Tibial nerve (tissue), 4 donors: ENCODE data around the gene PILRB. TPM values are rescaled to one million over a fixed set of nuclear protein-coding genes. Genes with fewer than 3 reads are reported as not detected.

ENCODE experiments used
- DNase-seq, 2 donors: peaks; one replicate each; pipeline ENCODE4 v3.0.0-alpha.2; 2019; ENCODE audit warnings: low spot score in 2 of 2
- H3K27ac ChIP-seq, 4 donors: fragments of 200-600 bp; sonication (generic) in 3 of 4; one replicate each; pipeline ENCODE4 v1.5.1; 2017 to 2019; ENCODE audit warnings: mild to moderate bottlenecking in 1 of 4
- H3K27me3 ChIP-seq, 2 donors: fragments of 200-600 bp; sonication (generic) in 1 of 2; one replicate each; pipeline versions ENCODE4 v1.5.1 to v1.6.0; 2017 to 2019
- H3K36me3 ChIP-seq, 3 donors: fragments of 200-600 bp; sonication (generic); one replicate each; pipeline ENCODE4 v1.5.1; 2018 to 2019
- H3K4me1 ChIP-seq, 4 donors: fragments of 200-600 bp; sonication (generic) in 3 of 4; one replicate each; pipeline ENCODE4 v1.5.1; 2017 to 2019
- H3K4me3 ChIP-seq, 4 donors: fragments of 200-600 bp; sonication (generic) in 3 of 4; one replicate each; pipeline ENCODE4 v1.5.1; 2017 to 2019; ENCODE audit warnings: mild to moderate bottlenecking in 1 of 4, moderate library complexity in 1 of 4
- H3K9me3 ChIP-seq, 4 donors: fragments of 200-600 bp; sonication (generic) in 3 of 4; one replicate each; pipeline ENCODE4 v1.5.1; 2017 to 2019
- EP300 ChIP-seq, 2 donors: sonication (generic); formaldehyde crosslinking; IDR thresholded peaks; one replicate each; pipeline ENCODE4 v1.6.1; 2017; ENCODE audit warnings: antibody characterized with exemption in 2 of 2, mild to moderate bottlenecking in 1 of 2
- POLR2A ChIP-seq, 2 donors: fragments of 450-650 bp; IDR thresholded peaks; one replicate each; pipeline ENCODE4 v1.6.1; 2017; ENCODE audit warnings: antibody characterized with exemption in 2 of 2, mild to moderate bottlenecking in 2 of 2, moderate library complexity in 2 of 2
- WGBS, 2 donors: methylation state at CpG; one replicate each; pipeline ENCODE4 v1.1.5; 2018; 5-methylcytosine and 5-hydroxymethylcytosine counted together
- total RNA-seq, 4 donors: library from RNA; depleted of rRNA; stranded (reverse); fragments of >200 nt; gene quantifications; one replicate each; pipeline ENCODE4 v1.1.0, GENCODE V29; 2016
- TF ChIP-seq, protein P1 (sequence below), 5 experiments: fragments of 200-600 bp in 3 of 5; fragments of 450-650 bp in 2 of 5; sonication (generic) in 3 of 5; IDR thresholded peaks; one replicate each; pipeline ENCODE4 v1.5.1; 2016 to 2019; ENCODE audit warnings: antibody characterized with exemption in 5 of 5, mild to moderate bottlenecking in 3 of 5, moderate library complexity in 2 of 5

PILRB gene
- total RNA-seq, 4 donors from 2014 or later: 107 to 152 (median 132) TPM

DNA sequence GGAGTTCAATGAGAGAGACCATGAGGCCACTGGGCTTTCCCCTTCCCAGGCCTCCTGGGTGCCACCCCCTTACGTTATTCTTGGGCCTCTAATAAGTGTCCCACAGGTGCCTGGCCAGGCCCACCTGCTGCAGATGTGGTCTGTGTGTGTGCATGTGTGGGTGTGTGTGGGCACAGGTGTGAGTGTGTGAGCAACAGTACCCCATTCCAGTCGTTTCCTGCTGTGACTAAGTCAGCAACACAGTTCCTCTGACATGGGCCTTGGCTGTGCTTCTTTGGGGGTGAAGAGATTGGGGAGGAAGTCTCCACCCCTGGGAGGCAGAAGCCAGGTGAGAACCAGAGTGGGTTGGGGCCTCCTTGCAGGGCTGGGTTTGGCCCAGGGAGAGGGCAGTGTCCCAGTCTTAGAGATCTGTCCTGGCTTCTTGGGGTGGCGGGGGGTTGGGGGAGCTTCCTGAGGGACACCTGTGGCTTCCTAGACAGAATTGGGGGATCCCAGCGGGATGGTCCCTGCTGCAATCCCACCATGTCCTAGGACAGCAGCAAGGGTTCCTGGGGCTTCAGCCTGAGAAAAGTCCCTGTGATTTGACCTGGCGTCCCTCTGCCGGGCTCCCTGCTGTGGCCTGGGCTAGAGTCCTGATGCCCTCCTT, 4.1 kb upstream of the PILRB start:
- 88 to 90% methylated on average over 5 of the region's 6 CpGs for WGBS, 2 donors
- Histone ChIP-seq H3K27me3 (no peaks in the 10 kb centered on the region), H3K27ac (peak overlapping the region in 1 of 4 donors; percentile 52), H3K4me3 (no peak overlapping the region), H3K4me1 (peaks cover 0 to 11% (median 0%) of the 10 kb centered on the region in 4 donors), H3K9me3 (no peaks in the 10 kb centered on the region), H3K36me3 (peaks cover 0 to 95% (median 37%) of the 10 kb centered on the region in 3 donors)
- TF ChIP-seq, protein P1, sequence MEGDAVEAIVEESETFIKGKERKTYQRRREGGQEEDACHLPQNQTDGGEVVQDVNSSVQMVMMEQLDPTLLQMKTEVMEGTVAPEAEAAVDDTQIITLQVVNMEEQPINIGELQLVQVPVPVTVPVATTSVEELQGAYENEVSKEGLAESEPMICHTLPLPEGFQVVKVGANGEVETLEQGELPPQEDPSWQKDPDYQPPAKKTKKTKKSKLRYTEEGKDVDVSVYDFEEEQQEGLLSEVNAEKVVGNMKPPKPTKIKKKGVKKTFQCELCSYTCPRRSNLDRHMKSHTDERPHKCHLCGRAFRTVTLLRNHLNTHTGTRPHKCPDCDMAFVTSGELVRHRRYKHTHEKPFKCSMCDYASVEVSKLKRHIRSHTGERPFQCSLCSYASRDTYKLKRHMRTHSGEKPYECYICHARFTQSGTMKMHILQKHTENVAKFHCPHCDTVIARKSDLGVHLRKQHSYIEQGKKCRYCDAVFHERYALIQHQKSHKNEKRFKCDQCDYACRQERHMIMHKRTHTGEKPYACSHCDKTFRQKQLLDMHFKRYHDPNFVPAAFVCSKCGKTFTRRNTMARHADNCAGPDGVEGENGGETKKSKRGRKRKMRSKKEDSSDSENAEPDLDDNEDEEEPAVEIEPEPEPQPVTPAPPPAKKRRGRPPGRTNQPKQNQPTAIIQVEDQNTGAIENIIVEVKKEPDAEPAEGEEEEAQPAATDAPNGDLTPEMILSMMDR (IDR thresholded peaks at IDR 0.05): no peak
- TF ChIP-seq POLR2A (IDR thresholded peaks at IDR 0.05) (no peak), EP300 (IDR thresholded peaks at IDR 0.05) (no peak)
- DNase-seq: no peak

DNA sequence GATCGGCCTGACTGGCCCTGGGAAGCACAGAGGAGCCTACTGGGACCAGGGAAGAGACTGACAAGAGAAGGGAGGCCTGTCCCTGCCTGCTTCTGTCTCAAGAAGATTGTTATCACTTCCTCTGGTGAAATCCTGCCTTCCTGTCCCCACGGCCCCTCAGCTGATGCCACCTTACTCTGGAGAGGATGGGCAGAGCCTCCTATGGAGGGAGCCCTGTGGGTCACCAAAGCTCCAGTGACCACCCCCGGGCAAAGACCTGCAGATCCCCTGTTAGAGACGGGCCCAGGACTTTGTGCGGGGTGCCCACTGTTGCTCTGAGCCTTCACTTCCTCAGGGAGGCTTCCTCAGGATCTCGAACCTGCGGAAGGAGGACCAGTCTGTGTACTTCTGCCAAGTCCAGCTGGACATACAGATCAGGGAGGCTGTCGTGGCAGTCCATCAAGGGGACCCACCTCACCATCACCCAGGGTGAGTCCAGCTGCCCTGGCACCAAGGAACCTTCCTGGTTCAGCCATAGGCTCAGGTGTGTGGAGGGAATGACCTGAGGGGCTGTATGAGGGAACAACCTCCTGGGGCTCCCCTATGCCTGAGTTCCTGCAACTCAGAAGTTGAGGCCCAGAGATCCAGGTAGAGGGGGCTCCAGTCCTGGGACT, 1.4 kb upstream of the PILRB start:
- H3K36me3 ChIP-seq: peaks cover 6 to 99% (median 51%) of the 10 kb centered on the region in 3 donors
- TF ChIP-seq EP300 (IDR thresholded peaks at IDR 0.05) (no peak), POLR2A (IDR thresholded peaks at IDR 0.05) (no peak)
- TF ChIP-seq, protein P1 (IDR thresholded peaks at IDR 0.05): no peak
- no peak for DNase-seq

DNA sequence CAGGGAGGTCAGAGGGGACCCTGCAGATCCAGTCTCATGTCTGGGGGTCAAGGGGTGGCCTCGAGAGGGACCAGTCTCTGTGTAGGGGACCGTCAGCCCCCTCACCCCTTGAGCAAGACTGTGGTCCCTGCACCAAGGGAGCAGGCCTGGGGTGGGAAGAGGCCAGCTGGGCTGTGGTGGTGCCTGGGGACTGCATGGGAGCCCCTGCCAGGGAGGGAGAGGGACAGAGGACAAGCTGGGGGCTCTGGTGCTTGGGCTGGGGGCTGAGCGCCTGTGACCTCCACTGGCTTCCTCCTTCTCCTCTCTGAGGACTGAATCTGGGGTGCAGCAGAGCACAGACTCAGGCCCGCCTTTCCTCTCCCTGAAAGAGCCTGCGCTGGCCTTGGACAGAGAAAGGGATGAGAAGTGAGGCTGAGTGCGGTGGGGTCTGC, 771 bp upstream of the PILRB start:
- Histone ChIP-seq H3K4me3 (no peak overlapping the region), H3K27ac (no peak overlapping the region), H3K27me3 (no peaks in the 10 kb centered on the region), H3K4me1 (no peaks in the 10 kb centered on the region), H3K9me3 (no peaks in the 10 kb centered on the region), H3K36me3 (peaks cover 6 to 100% (median 53%) of the 10 kb centered on the region in 3 donors)
- WGBS, 2 donors: 89 to 92% methylated on average over 6 of the region's 6 CpGs
- TF ChIP-seq, protein P1 (IDR thresholded peaks at IDR 0.05): no peak
- no peak for TF ChIP-seq POLR2A (IDR thresholded peaks at IDR 0.05)
- TF ChIP-seq EP300 (IDR thresholded peaks at IDR 0.05): no peak
- DNase-seq: no peak

More for the DNA sequence above, 1.4 kb upstream of the PILRB start:
- Histone ChIP-seq H3K4me3 (no peak overlapping the region), H3K27me3 (no peaks in the 10 kb centered on the region), H3K9me3 (no peaks in the 10 kb centered on the region), H3K4me1 (no peaks in the 10 kb centered on the region), H3K27ac (no peak overlapping the region)
- 90 to 96% methylated on average over 8 of the region's 8 CpGs for WGBS, 2 donors

DNA sequence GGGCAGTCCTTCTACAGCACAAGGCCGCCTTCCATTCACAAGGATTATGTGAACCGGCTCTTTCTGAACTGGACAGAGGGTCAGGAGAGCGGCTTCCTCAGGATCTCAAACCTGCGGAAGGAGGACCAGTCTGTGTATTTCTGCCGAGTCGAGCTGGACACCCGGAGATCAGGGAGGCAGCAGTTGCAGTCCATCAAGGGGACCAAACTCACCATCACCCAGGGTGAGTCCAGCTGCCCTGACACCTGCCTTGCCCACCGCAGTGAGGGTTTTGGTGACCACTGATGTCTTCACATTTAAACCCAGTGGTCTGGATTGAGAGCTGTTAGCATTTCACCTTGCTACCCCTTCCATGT, 918 bp downstream of the PILRB start:
- no peaks in the 10 kb centered on the region for H3K27me3 ChIP-seq
- TF ChIP-seq, protein P1 (IDR thresholded peaks at IDR 0.05): no peak
- TF ChIP-seq POLR2A (IDR thresholded peaks at IDR 0.05): no peak
- TF ChIP-seq EP300 (IDR thresholded peaks at IDR 0.05): no peak
- H3K9me3 ChIP-seq: no peaks in the 10 kb centered on the region
- H3K4me1 ChIP-seq: no peaks in the 10 kb centered on the region
- H3K27ac ChIP-seq: no peak overlapping the region
- WGBS, 2 donors: 90 to 91% methylated on average over 8 of the region's 8 CpGs
- no peak overlapping the region for H3K4me3 ChIP-seq
- H3K36me3 ChIP-seq: peaks cover 6 to 100% (median 44%) of the 10 kb centered on the region in 3 donors
- DNase-seq: no peak

DNA sequence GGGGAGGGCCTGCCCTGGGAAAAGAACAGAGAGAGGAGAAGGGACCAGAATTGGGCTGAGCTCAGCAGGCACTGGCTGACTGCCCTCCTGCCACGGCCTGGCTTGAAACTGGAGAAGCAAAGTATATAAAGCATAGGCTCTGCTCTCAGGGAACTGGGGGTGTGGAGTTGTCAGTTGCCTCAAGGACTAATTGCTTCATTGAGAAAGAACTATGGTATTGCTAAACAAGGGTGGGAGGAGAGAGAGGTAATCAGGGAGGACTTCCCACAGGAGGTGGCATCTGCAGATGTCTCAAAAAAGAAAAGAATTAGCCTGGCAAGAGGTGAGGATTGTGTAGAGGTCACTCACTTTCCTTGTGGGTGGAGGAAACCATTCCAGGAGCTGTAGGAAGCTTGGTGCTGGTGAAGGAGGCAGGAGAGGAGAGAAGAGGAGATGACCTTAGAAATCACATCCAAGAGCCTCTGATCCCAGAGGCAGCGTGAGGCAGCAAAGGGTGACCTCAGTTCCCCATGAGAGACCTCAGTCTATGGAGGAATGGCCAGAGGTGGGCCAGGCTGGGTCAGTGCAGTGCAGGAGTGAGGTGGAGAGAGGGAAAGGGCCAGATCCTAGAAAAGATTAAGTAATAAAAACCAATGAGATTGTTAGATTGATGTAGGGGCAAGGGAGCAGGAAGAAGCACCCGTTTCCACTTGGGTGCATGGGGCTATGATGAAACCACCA, 2.4 kb downstream of the PILRB start:
- Histone ChIP-seq H3K36me3 (peaks cover 6 to 99% (median 35%) of the 10 kb centered on the region in 3 donors), H3K27ac (no peak overlapping the region), H3K27me3 (no peaks in the 10 kb centered on the region), H3K9me3 (no peaks in the 10 kb centered on the region), H3K4me3 (no peak overlapping the region), H3K4me1 (no peaks in the 10 kb centered on the region)
- no peak for DNase-seq
- 84% methylated on average over 3 of the region's 3 CpGs for WGBS, 2 donors
- no peak for TF ChIP-seq EP300 (IDR thresholded peaks at IDR 0.05)
- TF ChIP-seq, protein P1 (IDR thresholded peaks at IDR 0.05): no peak
- TF ChIP-seq POLR2A (IDR thresholded peaks at IDR 0.05): no peak
